GM10266 (cell line): ENCODE data around the gene ARID3A.

Source experiments
- DNase-seq: peaks from one replicate; pipeline ENCODE4 v3.0.0; 2012; ENCODE audit errors: extremely low spot score
- TF ChIP-seq, protein P1 (sequence below): IDR thresholded peaks from 2 replicates; pipeline ENCODE4 v1.5.1; 2012; ENCODE audit warnings: mild to moderate bottlenecking, low read depth; ENCODE audit not compliant: control insufficient read depth, insufficient read depth; ENCODE audit errors: missing control alignments

The ARID3A gene

DNA sequence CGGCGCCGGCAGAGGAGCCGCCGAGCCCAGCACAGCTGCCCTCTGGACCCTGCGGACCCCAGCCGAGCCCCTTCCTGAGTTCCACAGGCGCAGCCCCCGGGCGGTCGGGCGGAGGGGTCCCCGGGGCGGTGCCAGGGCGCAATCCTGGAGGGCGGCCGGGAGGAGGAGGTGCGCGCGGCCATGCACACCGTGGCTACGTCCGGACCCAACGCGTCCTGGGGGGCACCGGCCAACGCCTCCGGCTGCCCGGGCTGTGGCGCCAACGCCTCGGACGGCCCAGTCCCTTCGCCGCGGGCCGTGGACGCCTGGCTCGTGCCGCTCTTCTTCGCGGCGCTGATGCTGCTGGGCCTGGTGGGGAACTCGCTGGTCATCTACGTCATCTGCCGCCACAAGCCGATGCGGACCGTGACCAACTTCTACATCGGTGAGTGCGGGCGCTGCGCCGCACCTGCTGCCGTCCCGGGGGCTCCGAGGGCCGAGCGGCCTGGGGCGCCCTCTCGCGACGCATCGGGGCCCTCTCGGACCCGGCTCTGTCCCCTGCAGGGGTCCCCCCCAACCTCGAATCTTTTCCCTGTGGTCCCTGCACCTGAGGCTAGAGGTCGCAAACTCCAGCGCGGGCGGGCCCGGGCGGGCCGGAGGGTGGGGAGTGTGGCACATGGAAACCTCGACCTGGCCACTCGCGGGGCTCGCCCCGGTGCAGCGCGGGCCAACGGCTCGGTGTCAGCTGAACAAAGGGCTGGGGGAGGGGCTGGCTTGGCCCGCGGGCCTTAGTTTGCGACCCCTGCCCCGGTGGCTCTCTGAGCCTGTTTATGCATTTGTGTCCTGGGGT is 8.3 kb upstream of the ARID3A start, which contains the start of gene KISS1R:
Gene KISS1R (plus strand): TSS at position 11 of the 829 bp plus-strand sequence. CDS start 170 bp downstream, at position 181.
- DNase-seq: peak; percentile 82
- TF ChIP-seq, protein P1, sequence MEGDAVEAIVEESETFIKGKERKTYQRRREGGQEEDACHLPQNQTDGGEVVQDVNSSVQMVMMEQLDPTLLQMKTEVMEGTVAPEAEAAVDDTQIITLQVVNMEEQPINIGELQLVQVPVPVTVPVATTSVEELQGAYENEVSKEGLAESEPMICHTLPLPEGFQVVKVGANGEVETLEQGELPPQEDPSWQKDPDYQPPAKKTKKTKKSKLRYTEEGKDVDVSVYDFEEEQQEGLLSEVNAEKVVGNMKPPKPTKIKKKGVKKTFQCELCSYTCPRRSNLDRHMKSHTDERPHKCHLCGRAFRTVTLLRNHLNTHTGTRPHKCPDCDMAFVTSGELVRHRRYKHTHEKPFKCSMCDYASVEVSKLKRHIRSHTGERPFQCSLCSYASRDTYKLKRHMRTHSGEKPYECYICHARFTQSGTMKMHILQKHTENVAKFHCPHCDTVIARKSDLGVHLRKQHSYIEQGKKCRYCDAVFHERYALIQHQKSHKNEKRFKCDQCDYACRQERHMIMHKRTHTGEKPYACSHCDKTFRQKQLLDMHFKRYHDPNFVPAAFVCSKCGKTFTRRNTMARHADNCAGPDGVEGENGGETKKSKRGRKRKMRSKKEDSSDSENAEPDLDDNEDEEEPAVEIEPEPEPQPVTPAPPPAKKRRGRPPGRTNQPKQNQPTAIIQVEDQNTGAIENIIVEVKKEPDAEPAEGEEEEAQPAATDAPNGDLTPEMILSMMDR: peak; percentile 82

DNA sequence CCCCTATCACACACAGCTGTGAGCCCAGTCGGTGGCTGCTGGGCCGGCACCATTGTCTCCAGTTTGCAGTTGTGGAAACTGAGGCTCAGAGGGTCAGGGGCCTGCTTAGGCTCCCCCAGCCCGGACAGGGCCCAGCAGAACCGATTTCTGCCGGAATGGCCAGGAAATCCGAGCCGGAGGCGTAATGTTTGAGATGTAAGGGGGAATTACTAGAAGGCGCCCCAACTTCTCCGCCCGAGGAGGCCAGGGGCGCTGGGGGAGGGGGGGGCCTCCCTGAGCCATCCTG is 7.7 kb upstream of the ARID3A start:
- TF ChIP-seq, protein P1: no peak
- no peak for DNase-seq

DNA sequence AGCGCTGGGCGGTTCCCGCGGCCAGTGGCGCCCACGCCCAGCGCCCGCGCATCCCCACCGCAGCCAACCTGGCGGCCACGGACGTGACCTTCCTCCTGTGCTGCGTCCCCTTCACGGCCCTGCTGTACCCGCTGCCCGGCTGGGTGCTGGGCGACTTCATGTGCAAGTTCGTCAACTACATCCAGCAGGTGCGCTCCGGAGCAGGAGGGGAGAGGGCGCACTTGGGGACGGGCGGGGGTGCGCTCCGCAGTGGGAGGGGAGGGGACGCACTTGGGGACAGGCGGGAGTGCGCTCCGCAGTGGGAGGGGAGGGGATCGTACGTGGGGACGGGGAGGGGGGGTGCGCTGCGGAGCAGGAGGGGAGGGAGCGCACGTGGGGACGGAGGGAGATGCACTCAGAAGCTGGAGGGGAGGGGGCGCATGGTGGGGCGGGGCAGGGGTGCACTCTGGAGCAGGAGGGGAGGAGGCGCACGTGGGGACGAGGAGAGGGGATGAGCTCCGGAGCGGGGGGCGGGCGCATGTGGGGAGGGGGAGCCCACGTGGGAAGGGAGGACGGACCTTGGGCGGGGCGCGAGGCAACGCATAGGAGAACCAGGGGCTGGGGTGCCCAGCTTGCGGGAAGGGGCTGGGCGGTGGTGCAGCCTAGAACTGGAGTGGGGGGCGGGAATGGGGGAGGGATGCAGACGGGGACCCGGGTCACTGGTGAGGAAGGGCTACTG is 7.2 kb upstream of the ARID3A start:
- TF ChIP-seq, protein P1: no peak

DNA sequence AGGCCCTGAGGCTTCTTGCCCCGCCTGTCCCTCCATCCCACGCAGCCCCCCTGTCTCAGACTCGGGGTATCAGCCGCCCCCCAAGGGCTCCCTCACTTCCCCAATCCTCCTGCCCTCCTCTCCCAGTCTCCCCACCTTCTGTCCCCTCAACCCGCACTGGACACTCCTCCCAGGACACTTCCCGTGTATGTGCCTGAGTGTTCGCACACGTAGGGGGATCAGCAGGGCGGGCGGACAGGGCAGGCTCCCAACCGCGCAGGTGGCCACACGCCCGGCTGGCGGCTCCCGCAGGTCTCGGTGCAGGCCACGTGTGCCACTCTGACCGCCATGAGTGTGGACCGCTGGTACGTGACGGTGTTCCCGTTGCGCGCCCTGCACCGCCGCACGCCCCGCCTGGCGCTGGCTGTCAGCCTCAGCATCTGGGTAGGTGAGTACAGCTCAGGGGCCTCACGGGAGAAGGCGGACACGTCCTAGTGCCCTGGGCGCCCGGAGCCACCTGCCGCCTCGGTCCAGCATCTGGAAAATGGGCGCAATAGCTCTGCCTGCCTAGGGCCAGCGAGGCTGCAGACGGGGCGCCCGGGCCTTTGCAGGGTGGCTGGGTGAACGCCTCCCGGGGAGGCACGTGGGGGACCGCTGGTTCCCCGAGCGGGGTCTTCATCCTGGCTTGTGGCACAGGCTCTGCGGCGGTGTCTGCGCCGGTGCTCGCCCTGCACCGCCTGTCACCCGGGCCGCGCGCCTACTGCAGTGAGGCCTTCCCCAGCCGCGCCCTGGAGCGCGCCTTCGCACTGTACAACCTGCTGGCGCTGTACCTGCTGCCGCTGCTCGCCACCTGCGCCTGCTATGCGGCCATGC is 6.4 kb upstream of the ARID3A start:
- TF ChIP-seq, protein P1: no peak
- DNase-seq: no peak

More for the DNA sequence above, 7.2 kb upstream of the ARID3A start:
- no peak for DNase-seq

DNA sequence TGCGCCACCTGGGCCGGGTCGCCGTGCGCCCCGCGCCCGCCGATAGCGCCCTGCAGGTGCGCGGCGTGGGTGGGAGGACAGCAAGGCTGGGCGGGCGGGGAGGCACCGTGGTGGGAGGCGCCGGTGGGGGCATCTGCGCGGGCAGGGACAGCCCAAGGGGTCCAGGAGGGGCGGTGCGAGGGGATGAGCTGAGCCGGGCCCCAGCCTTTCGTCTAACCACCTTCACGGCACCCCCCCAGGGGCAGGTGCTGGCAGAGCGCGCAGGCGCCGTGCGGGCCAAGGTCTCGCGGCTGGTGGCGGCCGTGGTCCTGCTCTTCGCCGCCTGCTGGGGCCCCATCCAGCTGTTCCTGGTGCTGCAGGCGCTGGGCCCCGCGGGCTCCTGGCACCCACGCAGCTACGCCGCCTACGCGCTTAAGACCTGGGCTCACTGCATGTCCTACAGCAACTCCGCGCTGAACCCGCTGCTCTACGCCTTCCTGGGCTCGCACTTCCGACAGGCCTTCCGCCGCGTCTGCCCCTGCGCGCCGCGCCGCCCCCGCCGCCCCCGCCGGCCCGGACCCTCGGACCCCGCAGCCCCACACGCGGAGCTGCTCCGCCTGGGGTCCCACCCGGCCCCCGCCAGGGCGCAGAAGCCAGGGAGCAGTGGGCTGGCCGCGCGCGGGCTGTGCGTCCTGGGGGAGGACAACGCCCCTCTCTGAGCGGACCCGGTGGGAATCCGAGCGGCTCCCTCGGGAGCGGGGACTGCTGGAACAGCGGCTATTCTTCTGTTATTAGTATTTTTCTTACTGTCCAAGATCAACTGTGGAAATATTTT is 5.6 kb upstream of the ARID3A start:
- TF ChIP-seq, protein P1: no peak
- peak; percentile 85 for DNase-seq

DNA sequence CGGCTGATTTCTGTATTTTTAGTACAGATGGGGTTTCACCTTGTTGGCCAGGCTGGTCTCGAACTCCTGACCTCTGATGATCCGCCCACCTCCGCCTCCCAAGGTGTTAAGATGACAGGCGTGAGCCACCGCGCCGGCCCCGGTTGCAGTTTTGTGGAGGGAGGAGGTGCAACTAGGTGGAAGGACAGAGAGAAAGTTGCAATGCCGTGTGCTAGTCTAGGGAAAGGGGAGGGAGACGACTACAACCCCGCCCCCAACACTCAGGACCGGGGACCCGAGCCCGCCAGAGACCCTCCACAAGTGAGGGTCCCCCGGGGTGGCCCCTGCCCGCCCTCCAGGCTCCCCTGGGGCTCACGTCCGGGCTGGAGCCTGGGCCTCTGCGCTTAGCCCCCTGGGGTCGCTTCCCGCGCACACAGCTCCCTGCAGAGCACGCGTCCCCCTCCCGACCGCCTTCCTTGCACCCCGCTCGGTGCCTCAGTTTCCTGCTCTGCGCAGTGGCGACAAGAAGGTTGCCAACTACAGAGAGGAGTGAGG is 1.2 kb upstream of the ARID3A start:
- peak; percentile 75 for DNase-seq
- TF ChIP-seq, protein P1: no peak
